ENCODE measurements around the gene MYOM3. TPM values are rescaled to one million over a fixed set of nuclear protein-coding genes. Genes with fewer than 3 reads are reported as not detected.
A peak's percentile ranks its signal among the peaks of the same experiment; 100 is the strongest.

The MYOM3 gene
- total and polyA plus RNA-seq, 2 of the 13 experiments (the other 11 are each of a cell fraction or from before 2014, with no cell fraction given), result 5.8 to 15.3 TPM

- TF ChIP-seq, protein P1, sequence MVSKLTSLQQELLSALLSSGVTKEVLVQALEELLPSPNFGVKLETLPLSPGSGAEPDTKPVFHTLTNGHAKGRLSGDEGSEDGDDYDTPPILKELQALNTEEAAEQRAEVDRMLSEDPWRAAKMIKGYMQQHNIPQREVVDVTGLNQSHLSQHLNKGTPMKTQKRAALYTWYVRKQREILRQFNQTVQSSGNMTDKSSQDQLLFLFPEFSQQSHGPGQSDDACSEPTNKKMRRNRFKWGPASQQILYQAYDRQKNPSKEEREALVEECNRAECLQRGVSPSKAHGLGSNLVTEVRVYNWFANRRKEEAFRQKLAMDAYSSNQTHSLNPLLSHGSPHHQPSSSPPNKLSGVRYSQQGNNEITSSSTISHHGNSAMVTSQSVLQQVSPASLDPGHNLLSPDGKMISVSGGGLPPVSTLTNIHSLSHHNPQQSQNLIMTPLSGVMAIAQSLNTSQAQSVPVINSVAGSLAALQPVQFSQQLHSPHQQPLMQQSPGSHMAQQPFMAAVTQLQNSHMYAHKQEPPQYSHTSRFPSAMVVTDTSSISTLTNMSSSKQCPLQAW (CRISPR knock-in tag; IDR thresholded peaks at IDR 0.05), result no peak
- TF ChIP-seq FOXC1 (CRISPR knock-in tag; IDR thresholded peaks at IDR 0.05; ENCODE audit: borderline replicate concordance) (no peak), PHF20 (CRISPR knock-in tag; IDR thresholded peaks at IDR 0.05) (no peak), ZNF17 (CRISPR knock-in tag; IDR thresholded peaks at IDR 0.05) (no peak), AKAP8 (CRISPR knock-in tag; IDR thresholded peaks at IDR 0.05) (no peak), CHD2 (IDR thresholded peaks at IDR 0.05; ENCODE audit: low read depth, low read length) (no peak), ZNF34 (CRISPR knock-in tag; IDR thresholded peaks at IDR 0.05; ENCODE audit: borderline replicate concordance) (no peak), MEIS1 (CRISPR knock-in tag; IDR thresholded peaks at IDR 0.05; ENCODE audit: borderline replicate concordance) (no peak), KDM6A (CRISPR knock-in tag; IDR thresholded peaks at IDR 0.05; ENCODE audit: low read depth) (no peak), MIXL1 (CRISPR knock-in tag; IDR thresholded peaks at IDR 0.05) (peak; percentile 45; the same call in 1 of the 2 replicates), DNMT1 (CRISPR knock-in tag; IDR thresholded peaks at IDR 0.05) (no peak), CSRNP2 (CRISPR knock-in tag; conservative IDR thresholded peaks at IDR 0.05; ENCODE audit: low read depth) (no peak), HNRNPL (IDR thresholded peaks at IDR 0.05; ENCODE audit: low read depth, low read length) (no peak), CTCF (CRISPR knock-in tag; IDR thresholded peaks at IDR 0.05) (peak; percentile 73), PAXIP1 (CRISPR knock-in tag; conservative IDR thresholded peaks at IDR 0.05) (no peak), ZNF337 (CRISPR knock-in tag; IDR thresholded peaks at IDR 0.05; ENCODE audit: borderline replicate concordance, low read depth) (no peak), ZNF563 (CRISPR knock-in tag; IDR thresholded peaks at IDR 0.05) (no peak), EEA1 (CRISPR knock-in tag; IDR thresholded peaks at IDR 0.05; ENCODE audit: borderline replicate concordance) (no peak), IRF2 (CRISPR knock-in tag; IDR thresholded peaks at IDR 0.05) (no peak), HNRNPK (IDR thresholded peaks at IDR 0.05; ENCODE audit: low read depth, low read length, poor library complexity, severe bottlenecking) (no peak), TFDP1 (CRISPR knock-in tag; IDR thresholded peaks at IDR 0.05; ENCODE audit: borderline replicate concordance) (no peak)
Observed at GRCh38 chr1:24027838-24028468, 84.0 kb downstream of the MYOM3 start (continued).

Data from HepG2 (cell line).